Stimulated activated CD8-positive, alpha-beta memory T cell treated with anti-CD3 and anti-CD28 coated beads, Interleukin-12 subunit alpha, Interleukin-12 subunit beta, amount 100 ng/mL, for 4 hours (primary cell): Measurements from ENCODE around the gene RGS2.

Experiments used
- DNase-seq: peaks from one replicate; pipeline ENCODE4 v3.0.0-alpha.2; 2020; ENCODE audit warnings: low read depth

The RGS2 gene

GRCh38 chr1:192830595-192831246, 21.9 kb downstream of the RGS2 start:
- DNase-seq, result no peak

- no peak for DNase-seq
These were observed 23.0 kb downstream of the RGS2 start for GRCh38 chr1:192831706-192832355.

- no peak for DNase-seq
These were observed 23.7 kb downstream of the RGS2 start for GRCh38 chr1:192832492-192832891.

GRCh38 chr1:192835116-192835515, 26.3 kb downstream of the RGS2 start:
- no peak for DNase-seq

GRCh38 chr1:192839162-192840066, 30.6 kb downstream of the RGS2 start:
- no peak for DNase-seq

- DNase-seq, result no peak
These were observed 35.5 kb downstream of the RGS2 start for GRCh38 chr1:192844360-192844759.

GRCh38 chr1:192846950-192847349, 38.1 kb downstream of the RGS2 start:
- no peak for DNase-seq

GRCh38 chr1:192849011-192849410, 40.2 kb downstream of the RGS2 start:
- DNase-seq, result no peak

- no peak for DNase-seq
These were observed 40.6 kb downstream of the RGS2 start for GRCh38 chr1:192849442-192849841.

- no peak for DNase-seq
These were observed 43.4 kb downstream of the RGS2 start for GRCh38 chr1:192852001-192852947.

- DNase-seq, result no peak
These were observed 49.6 kb downstream of the RGS2 start for GRCh38 chr1:192858456-192858855.

- no peak for DNase-seq
These were observed 51.0 kb downstream of the RGS2 start for GRCh38 chr1:192859808-192860207.

GRCh38 chr1:192860478-192861185, 51.8 kb downstream of the RGS2 start:
- no peak for DNase-seq

GRCh38 chr1:192861860-192862259, 53.0 kb downstream of the RGS2 start:
- DNase-seq, result no peak
